ENCODE results near the gene REV3L.

- TF ChIP-seq CTCF (IDR thresholded peaks at IDR 0.05; ENCODE audit: control extremely low read depth in 1 of 3, insufficient read depth in 1 of 3, low read depth in 1 of 3, low read length in 3 of 3) = no peak
- no peak for TF ChIP-seq MAX (IDR thresholded peaks at IDR 0.05)
- TF ChIP-seq SIX5 (IDR thresholded peaks at IDR 0.05; ENCODE audit: low read depth, low read length) = no peak
- TF ChIP-seq EZH2 (IDR thresholded peaks at IDR 0.05; ENCODE audit: low read depth, low read length, severe bottlenecking) = no peak
- no peak for TF ChIP-seq SAP30 (IDR thresholded peaks at IDR 0.05; ENCODE audit: insufficient read depth, insufficient replicate concordance, low read length)
- TF ChIP-seq POLR2A (IDR thresholded peaks at IDR 0.05; ENCODE audit: control extremely low read depth in 1 of 2, low read depth in 2 of 2, low read length in 2 of 2) = no peak
- TF ChIP-seq CHD2 (IDR thresholded peaks at IDR 0.05; ENCODE audit: low read length) = no peak
- no peak for TF ChIP-seq TEAD4 (IDR thresholded peaks at IDR 0.05; ENCODE audit: low read depth, low read length)
- no peak for TF ChIP-seq USF2 (IDR thresholded peaks at IDR 0.05; ENCODE audit: low read length)
- no peak for TF ChIP-seq GABPA (IDR thresholded peaks at IDR 0.05; ENCODE audit: borderline replicate concordance, insufficient read depth, low read length)
- TF ChIP-seq HDAC2 (IDR thresholded peaks at IDR 0.05; ENCODE audit: borderline replicate concordance in 1 of 2, low read depth in 2 of 2, low read length in 2 of 2) = no peak
- no peak for TF ChIP-seq KDM5A (IDR thresholded peaks at IDR 0.05; ENCODE audit: low read length)
- no peak for TF ChIP-seq CBX5 (IDR thresholded peaks at IDR 0.05; ENCODE audit: low read depth, low read length)
Observed at GRCh38 chr6:111464184-111464583, 18.8 kb downstream of the REV3L start.

Measured in H1 (cell line).